HG02870 (cell line): Measurements from ENCODE around the gene DGKI.
A peak's percentile ranks its signal among the peaks of the same experiment; 100 is the strongest.

Experiments used
- ATAC-seq: cut with Tn5 transposase; IDR thresholded peaks from one replicate; pipeline ENCODE4 v1.9.1; 2021; ENCODE audit warnings: mild to moderate bottlenecking, moderate library complexity; ENCODE audit not compliant: unreplicated experiment

Gene DGKI

GRCh38 chr7:137873524-137873923 is 26.8 kb upstream of the DGKI start:
- no peak for ATAC-seq

GRCh38 chr7:137871170-137871915 is 24.6 kb upstream of the DGKI start:
- ATAC-seq, result no peak

- no peak for ATAC-seq
Observed at GRCh38 chr7:137870684-137871083, 23.9 kb upstream of the DGKI start.

GRCh38 chr7:137870078-137870477 is 23.3 kb upstream of the DGKI start:
- ATAC-seq, result no peak

- ATAC-seq, result no peak
Observed at GRCh38 chr7:137869260-137869659, 22.5 kb upstream of the DGKI start.

- ATAC-seq, result no peak
Observed at GRCh38 chr7:137867289-137867688, 20.5 kb upstream of the DGKI start.

GRCh38 chr7:137865764-137866163 is 19.0 kb upstream of the DGKI start:
- ATAC-seq, result no peak

- ATAC-seq, result no peak
Observed at GRCh38 chr7:137862964-137863363, 16.2 kb upstream of the DGKI start.

GRCh38 chr7:137862358-137862757 is 15.6 kb upstream of the DGKI start:
- no peak for ATAC-seq

- ATAC-seq, result no peak
Observed at GRCh38 chr7:137860542-137860941, 13.8 kb upstream of the DGKI start.

- ATAC-seq, result no peak
Observed at GRCh38 chr7:137853053-137853452, 6.3 kb upstream of the DGKI start.

- ATAC-seq, result no peak
Observed at GRCh38 chr7:137852108-137852507, 5.3 kb upstream of the DGKI start.

GRCh38 chr7:137850972-137851945 is 4.5 kb upstream of the DGKI start:
- no peak for ATAC-seq

GRCh38 chr7:137850571-137850970 is 3.8 kb upstream of the DGKI start:
- no peak for ATAC-seq

- no peak for ATAC-seq
Observed at GRCh38 chr7:137848095-137848494, 1.3 kb upstream of the DGKI start.

- no peak for ATAC-seq
Observed at GRCh38 chr7:137847568-137848050, 835 bp upstream of the DGKI start.

- ATAC-seq, result peak; percentile 31
Observed at GRCh38 chr7:137846549-137846826, 286 bp downstream of the DGKI start.

GRCh38 chr7:137844677-137845425 is 1.9 kb downstream of the DGKI start:
- no peak for ATAC-seq

GRCh38 chr7:137839903-137840779 is 6.6 kb downstream of the DGKI start:
- ATAC-seq, result no peak

- no peak for ATAC-seq
Observed at GRCh38 chr7:137838706-137839315, 8.0 kb downstream of the DGKI start.
